Esophagus squamous epithelium (tissue), 5 donors: ENCODE measurements around the gene CELF2. TPM values are rescaled to one million over a fixed set of nuclear protein-coding genes. Genes with fewer than 3 reads are reported as not detected.

ENCODE experiments used
- DNase-seq: peaks from one replicate; lab custom pipeline; 2025; lab: John Stamatoyannopoulos, UW
- H3K27ac ChIP-seq, 4 donors: fragments of 200-600 bp; sonication (generic); one replicate each; pipeline ENCODE4 v1.5.1; 2016 to 2019; ENCODE audit warnings: mild to moderate bottlenecking in 1 of 4
- H3K27me3 ChIP-seq, 4 donors: fragments of 200-600 bp; sonication (generic); 1 replicate in 3 of 4; 2 replicates in 1 of 4; pipeline versions ENCODE4 v1.5.1 to v1.6.0; 2017 to 2021; ENCODE audit warnings: antibody characterized with exemption in 1 of 4
- H3K36me3 ChIP-seq, 3 donors: fragments of 200-600 bp; sonication (generic); one replicate each; pipeline ENCODE4 v1.5.1; 2016 to 2019
- H3K4me1 ChIP-seq, 3 donors: fragments of 200-600 bp; sonication (generic); one replicate each; pipeline ENCODE4 v1.5.1; 2017 to 2019
- H3K4me3 ChIP-seq, 4 donors: fragments of 200-600 bp; sonication (generic); 1 replicate in 3 of 4; 2 replicates in 1 of 4; pipeline ENCODE4 v1.5.1; 2016 to 2019; ENCODE audit warnings: mild to moderate bottlenecking in 2 of 4, moderate library complexity in 1 of 4
- H3K9me3 ChIP-seq, 3 donors: fragments of 200-600 bp; sonication (generic); one replicate each; pipeline ENCODE4 v1.5.1; 2016 to 2019
- CTCF ChIP-seq, 6 experiments: fragments of 450-650 bp in 4 of 6; fragments of 200-600 bp in 2 of 6; sonication (generic) in 2 of 6; IDR thresholded peaks; one replicate each; pipeline ENCODE4 v1.5.1; 2016 to 2019; ENCODE audit warnings: antibody characterized with exemption in 6 of 6, mild to moderate bottlenecking in 4 of 6, moderate library complexity in 4 of 6
- POLR2A ChIP-seq, 4 donors: fragments of 450-650 bp; IDR thresholded peaks; one replicate each; pipeline ENCODE4 v1.6.1; 2017; ENCODE audit warnings: antibody characterized with exemption in 4 of 4, mild to moderate bottlenecking in 4 of 4, moderate library complexity in 3 of 4
- WGBS, 2 donors: methylation state at CpG; one replicate each; pipeline ENCODE4 v1.1.5; 2018; 5-methylcytosine and 5-hydroxymethylcytosine counted together
- intact Hi-C: fragments of 100-400 bp; cut with DNase I; formaldehyde crosslinking; loops from one replicate; pipeline ENCODE4 v1.15.0; 2022
- total RNA-seq, 4 donors: library from RNA; depleted of rRNA; stranded (reverse); fragments of >200 nt; gene quantifications; one replicate each; pipeline ENCODE4 v1.1.0, GENCODE V29; 2016
- donor health status: DM: yes; HTN: yes; CAD: no.

Gene CELF2
- total RNA-seq: 10 to 100 TPM in 2 of 4 donors, 1 to 10 TPM in 2; 4.2 to 62.4 (median 13.5) TPM

- peak within 1 kb of the TSS; percentile 53 to 77 (median 70) for H3K4me3 ChIP-seq
- DNase-seq: no peak
- no peaks in the 10 kb centered on the region for H3K9me3 ChIP-seq
- H3K27ac ChIP-seq: peak within 1 kb of the TSS; percentile 73 to 88 (median 82)
- WGBS, 2 donors: no CpG with 5 or more reads among the region's 133 CpGs
- H3K4me1 ChIP-seq: peaks cover 0 to 38% (median 0%) of the 10 kb centered on the region in 3 donors
- intact Hi-C loops: no loop called here
- H3K27me3 ChIP-seq: peaks cover 0 to 53% (median 0%) of the 10 kb centered on the region in 4 donors
- no peaks in the 10 kb centered on the region for H3K36me3 ChIP-seq
- TF ChIP-seq CTCF (IDR thresholded peaks at IDR 0.05) (no peak), POLR2A (IDR thresholded peaks at IDR 0.05) (no peak)
These were observed at the start of gene CELF2 for GRCh38 chr10:11017570-11018431. TSS of gene CELF2 (plus strand) at chr10:11017872. CDS start at chr10:11018090, 218 bp downstream.

GRCh38 chr10:10968257-10968588 is 49.4 kb upstream of the CELF2 start:
- 84 to 91% methylated on average over 4 of the region's 4 CpGs for WGBS, 2 donors
- Histone ChIP-seq H3K9me3 (no peaks in the 10 kb centered on the region), H3K27ac (no peak overlapping the region), H3K4me3 (no peak overlapping the region), H3K4me1 (no peaks in the 10 kb centered on the region), H3K27me3 (no peaks in the 10 kb centered on the region), H3K36me3 (no peaks in the 10 kb centered on the region)
- intact Hi-C loops: no loop called here
- no peak for DNase-seq
- TF ChIP-seq CTCF (IDR thresholded peaks at IDR 0.05) (no peak), POLR2A (IDR thresholded peaks at IDR 0.05) (no peak)

- intact Hi-C loops: no loop called here
- H3K36me3 ChIP-seq: no peaks in the 10 kb centered on the region
- H3K9me3 ChIP-seq: no peaks in the 10 kb centered on the region
- TF ChIP-seq CTCF (IDR thresholded peaks at IDR 0.05) (no peak), POLR2A (IDR thresholded peaks at IDR 0.05) (no peak)
- H3K4me3 ChIP-seq: no peak overlapping the region
- no peak overlapping the region for H3K27ac ChIP-seq
- H3K4me1 ChIP-seq: peaks cover 0 to 4% (median 4%) of the 10 kb centered on the region in 3 donors
- 74 to 92% methylated on average over 4 to 5 of the region's 5 CpGs for WGBS, 2 donors
- no peak for DNase-seq
- peaks cover 0 to 7% (median 0%) of the 10 kb centered on the region in 4 donors for H3K27me3 ChIP-seq
These were observed 44.4 kb upstream of the CELF2 start for GRCh38 chr10:10973310-10973709.

GRCh38 chr10:10975647-10976046 is 42.0 kb upstream of the CELF2 start:
- 45 to 51% methylated on average over 2 of the region's 2 CpGs for WGBS, 2 donors
- intact Hi-C loops: no loop called here

More at GRCh38 chr10:10975647-10976046, 42.0 kb upstream of the CELF2 start:
- Histone ChIP-seq H3K4me3 (no peak overlapping the region), H3K36me3 (no peaks in the 10 kb centered on the region), H3K27me3 (peaks cover 0 to 7% (median 0%) of the 10 kb centered on the region in 4 donors), H3K27ac (no peak overlapping the region), H3K4me1 (peaks cover 0 to 4% (median 4%) of the 10 kb centered on the region in 3 donors), H3K9me3 (no peaks in the 10 kb centered on the region)
- no peak for DNase-seq
- TF ChIP-seq POLR2A (IDR thresholded peaks at IDR 0.05) (no peak), CTCF (IDR thresholded peaks at IDR 0.05) (no peak)
